H1 (cell line): ENCODE data around the gene FLOT1. TPM values are rescaled to one million over a fixed set of nuclear protein-coding genes. Genes with fewer than 3 reads are reported as not detected.

ENCODE experiments used
- EP300 ChIP-seq, 2 experiments: IDR thresholded peaks; 1 replicate in 1 of 2; 2 replicates in 1 of 2; pipeline ENCODE4 v1.6.1; 2011 to 2012; ENCODE audit warnings: low read depth in 2 of 2, low read length in 2 of 2, mild to moderate bottlenecking in 2 of 2, borderline replicate concordance in 1 of 2, inconsistent platforms in 1 of 2, moderate library complexity in 1 of 2
- KDM1A ChIP-seq: fragments of 200-600, 300-600 bp; sonication (generic); IDR thresholded peaks from 2 replicates; pipeline ENCODE4 v1.7.1; 2016; ENCODE audit warnings: mild to moderate bottlenecking, low read length, borderline replicate concordance
- SIN3A ChIP-seq, 2 experiments: IDR thresholded peaks in 1 of 2; conservative IDR thresholded peaks in 1 of 2; 2 replicates each; pipeline ENCODE4 v1.6.1; 2011 to 2012; ENCODE audit warnings: low read length in 2 of 2, improper control_type of control experiment in 1 of 2, low read depth in 1 of 2, mild to moderate bottlenecking in 1 of 2
- SP1 ChIP-seq: IDR thresholded peaks from 2 replicates; pipeline ENCODE4 v1.6.1; 2011; ENCODE audit warnings: low read depth, low read length
- ZNF274 ChIP-seq: IDR thresholded peaks from 2 replicates; pipeline ENCODE4 v1.7.0; 2012; ENCODE audit warnings: low read length, borderline replicate concordance; ENCODE audit errors: extremely low read depth
- polyA plus RNA-seq, 7 experiments: library from polyadenylated mRNA; depleted of rRNA in 3 of 7; stranded (reverse) in 5 of 7; unstranded in 2 of 7; fragments of >200 nt in 5 of 7; fragments of 200-250 nt in 2 of 7; gene quantifications; 1 replicate in 5 of 7; 2 replicates in 1 of 7; 4 replicates in 1 of 7; pipeline versions ENCODE4 v1.2.1 to v1.2.3, GENCODE V29; 2011 to 2013; ENCODE audit warnings: missing spikeins in 2 of 7, mixed read lengths in 2 of 7
- total RNA-seq: library from RNA; stranded (reverse); fragmentation: NEBNext Ultra II Directional; extraction: Animal tissue kit (Norgen Biotek cat#: 25700); gene quantifications from 2 replicates; pipeline ENCODE4 v1.2.1, GENCODE V29; 2021
- TF ChIP-seq, protein P1 (sequence below): IDR thresholded peaks from 2 replicates; pipeline ENCODE4 v1.6.1; 2012; ENCODE audit warnings: low read length, inconsistent platforms

The FLOT1 gene
- total and polyA plus RNA-seq, 2 of the 8 experiments (the other 6 are each of a cell fraction or from before 2014, with no cell fraction given): 87.5 to 88.1 TPM

DNA sequence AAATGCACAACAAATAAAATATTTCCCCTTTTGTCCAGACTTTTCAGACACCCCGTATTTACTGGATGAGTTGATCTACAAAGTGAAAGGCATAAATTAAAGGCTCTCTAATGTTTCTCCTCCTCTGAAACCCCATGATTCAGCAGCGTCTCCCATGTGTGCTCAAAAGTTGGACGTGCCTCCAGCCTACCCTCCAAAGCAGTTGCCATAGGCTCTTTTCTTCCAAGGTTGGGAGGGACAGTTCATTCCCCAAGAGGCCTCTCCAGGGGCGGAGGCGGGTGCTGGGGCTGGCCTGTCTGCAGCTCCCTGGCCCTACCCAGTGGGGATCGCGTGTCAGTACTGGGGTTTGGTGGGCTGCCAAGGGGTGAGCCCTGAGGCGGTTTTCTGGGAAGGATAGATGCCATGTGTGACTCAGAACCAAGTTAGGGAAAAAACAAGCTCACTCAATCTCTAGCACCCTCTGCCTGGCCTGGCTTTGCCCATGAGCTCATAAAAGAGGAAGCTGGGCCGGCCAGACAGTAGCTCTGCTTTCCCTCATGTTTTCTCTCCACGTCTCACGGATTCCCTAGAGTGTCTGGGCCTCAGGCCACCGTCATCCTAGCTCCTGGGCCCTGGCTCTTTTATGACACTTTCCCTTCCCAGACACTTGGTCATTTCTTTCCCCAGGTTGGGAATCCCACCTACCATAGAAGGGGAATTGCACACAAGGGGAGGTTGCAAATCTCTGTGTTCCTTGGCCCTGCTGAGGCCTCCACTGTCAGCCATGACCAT is 9.9 kb upstream of the FLOT1 start (continued):
- TF ChIP-seq, protein P1, sequence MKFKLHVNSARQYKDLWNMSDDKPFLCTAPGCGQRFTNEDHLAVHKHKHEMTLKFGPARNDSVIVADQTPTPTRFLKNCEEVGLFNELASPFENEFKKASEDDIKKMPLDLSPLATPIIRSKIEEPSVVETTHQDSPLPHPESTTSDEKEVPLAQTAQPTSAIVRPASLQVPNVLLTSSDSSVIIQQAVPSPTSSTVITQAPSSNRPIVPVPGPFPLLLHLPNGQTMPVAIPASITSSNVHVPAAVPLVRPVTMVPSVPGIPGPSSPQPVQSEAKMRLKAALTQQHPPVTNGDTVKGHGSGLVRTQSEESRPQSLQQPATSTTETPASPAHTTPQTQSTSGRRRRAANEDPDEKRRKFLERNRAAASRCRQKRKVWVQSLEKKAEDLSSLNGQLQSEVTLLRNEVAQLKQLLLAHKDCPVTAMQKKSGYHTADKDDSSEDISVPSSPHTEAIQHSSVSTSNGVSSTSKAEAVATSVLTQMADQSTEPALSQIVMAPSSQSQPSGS: no peak
- TF ChIP-seq SIN3A (conservative IDR thresholded peaks at IDR 0.05 in 1 of 2, IDR thresholded peaks at IDR 0.05 in 1 of 2; ENCODE audit: low read depth in 1 of 2, low read length in 2 of 2) (no peak), KDM1A (no peak), SP1 (no peak), EP300 (IDR thresholded peaks at IDR 0.05; ENCODE audit: borderline replicate concordance in 1 of 2, low read depth in 2 of 2, low read length in 2 of 2) (no peak), ZNF274 (no peak)
